Liver (tissue), 9 donors: ENCODE data around the gene GABBR2. TPM values are rescaled to one million over a fixed set of nuclear protein-coding genes. Genes with fewer than 3 reads are reported as not detected.
A peak's percentile ranks its signal among the peaks of the same experiment; 100 is the strongest.

Source experiments
- DNase-seq: peaks from one replicate; pipeline ENCODE4 v3.0.0-alpha.2; 2017; ENCODE audit warnings: low spot score
- H3K27ac ChIP-seq, 2 donors: one replicate each; pipeline ENCODE4 v1.7.0; 2013; ENCODE audit warnings: inconsistent platforms in 2 of 2, low read length in 2 of 2, control low read depth in 1 of 2, low read depth in 1 of 2, mild to moderate bottlenecking in 1 of 2
- H3K27me3 ChIP-seq, 4 donors: one replicate each; pipeline versions ENCODE4 v1.6.1 to v1.7.0; 2013; ENCODE audit warnings: low read length in 3 of 4, inconsistent platforms in 1 of 4, mild to moderate bottlenecking in 1 of 4, moderate library complexity in 1 of 4; ENCODE audit not compliant: control insufficient read depth in 4 of 4, insufficient read depth in 4 of 4
- H3K36me3 ChIP-seq, 4 donors: one replicate each; pipeline versions ENCODE4 v1.6.1 to v1.7.0; 2013; ENCODE audit warnings: low read length in 3 of 4, mild to moderate bottlenecking in 3 of 4, low read depth in 1 of 4, moderate library complexity in 1 of 4; ENCODE audit not compliant: control insufficient read depth in 4 of 4, insufficient read depth in 3 of 4
- H3K4me1 ChIP-seq, 4 donors: one replicate each; pipeline versions ENCODE4 v1.6.1 to v1.7.0; 2013; ENCODE audit warnings: low read length in 3 of 4, mild to moderate bottlenecking in 3 of 4, moderate library complexity in 1 of 4; ENCODE audit not compliant: control insufficient read depth in 4 of 4, insufficient read depth in 4 of 4
- H3K4me3 ChIP-seq, 3 donors: one replicate each; pipeline versions ENCODE4 v1.6.1 to v1.7.0; 2013; ENCODE audit warnings: low read length in 3 of 3, control low read depth in 1 of 3, low read depth in 1 of 3, mild to moderate bottlenecking in 1 of 3
- H3K9ac ChIP-seq, 2 donors: one replicate each; pipeline ENCODE4 v1.7.0; 2013; ENCODE audit warnings: low read length in 2 of 2, mild to moderate bottlenecking in 2 of 2, moderate library complexity in 2 of 2, control low read depth in 1 of 2, low read depth in 1 of 2
- H3K9me3 ChIP-seq, 4 donors: one replicate each; pipeline versions ENCODE4 v1.6.1 to v1.7.0; 2013; ENCODE audit warnings: low read length in 3 of 4; ENCODE audit not compliant: control insufficient read depth in 4 of 4
- EGR1 ChIP-seq, 2 donors: IDR thresholded peaks; 2 replicates each; pipeline ENCODE4 v1.6.1; 2016 to 2018; ENCODE audit warnings: antibody characterized with exemption in 2 of 2, low read depth in 2 of 2
- FOXA1 ChIP-seq: IDR thresholded peaks from 2 replicates; pipeline ENCODE4 v1.6.1; 2016; ENCODE audit warnings: antibody characterized with exemption
- FOXA2 ChIP-seq: IDR thresholded peaks from 2 replicates; pipeline ENCODE4 v1.6.1; 2016; ENCODE audit warnings: antibody characterized with exemption
- GABPA ChIP-seq, 2 donors: IDR thresholded peaks in 1 of 2; conservative IDR thresholded peaks in 1 of 2; 2 replicates each; pipeline ENCODE4 v1.6.1; 2016; ENCODE audit warnings: antibody characterized with exemption in 2 of 2, mild to moderate bottlenecking in 1 of 2, moderate library complexity in 1 of 2
- HNF4A ChIP-seq, 2 donors: conservative IDR thresholded peaks; 2 replicates each; pipeline ENCODE4 v1.6.1; 2016; ENCODE audit warnings: antibody characterized with exemption in 2 of 2, mild to moderate bottlenecking in 2 of 2
- HNF4G ChIP-seq: IDR thresholded peaks from 2 replicates; pipeline ENCODE4 v1.6.1; 2016; ENCODE audit warnings: antibody characterized with exemption
- JUND ChIP-seq, 2 donors: IDR thresholded peaks; 2 replicates each; pipeline ENCODE4 v1.6.1; 2016; ENCODE audit warnings: antibody characterized with exemption in 2 of 2
- MAX ChIP-seq: IDR thresholded peaks from 2 replicates; pipeline ENCODE4 v1.6.1; 2016; ENCODE audit warnings: antibody characterized with exemption
- NR2F2 ChIP-seq: IDR thresholded peaks from 2 replicates; pipeline ENCODE4 v1.6.1; 2016; ENCODE audit warnings: antibody characterized with exemption
- RAD21 ChIP-seq, 2 donors: IDR thresholded peaks; 2 replicates each; pipeline ENCODE4 v1.6.1; 2016; ENCODE audit warnings: antibody characterized with exemption in 2 of 2, mild to moderate bottlenecking in 2 of 2
- RXRA ChIP-seq, 2 donors: IDR thresholded peaks; 2 replicates each; pipeline ENCODE4 v1.6.1; 2017 to 2018; ENCODE audit warnings: antibody characterized with exemption in 2 of 2, mild to moderate bottlenecking in 1 of 2
- SP1 ChIP-seq: IDR thresholded peaks from 2 replicates; pipeline ENCODE4 v1.6.1; 2018; ENCODE audit warnings: antibody characterized with exemption, mild to moderate bottlenecking
- TAF1 ChIP-seq: conservative IDR thresholded peaks from 2 replicates; pipeline ENCODE4 v1.6.1; 2016; ENCODE audit warnings: antibody characterized with exemption, mild to moderate bottlenecking
- ZBTB33 ChIP-seq: IDR thresholded peaks from 2 replicates; pipeline ENCODE4 v1.6.1; 2016; ENCODE audit warnings: antibody characterized with exemption
- WGBS: extraction: QIAGEN DNeasy Blood & Tissue Kit; methylation state at CpG from one replicate; pipeline ENCODE4 v1.1.7; 2013; 5-methylcytosine and 5-hydroxymethylcytosine counted together
- polyA plus RNA-seq, 2 donors: library from polyadenylated mRNA; stranded (reverse) in 1 of 2; unstranded in 1 of 2; fragments of 200-250 nt in 1 of 2; fragments of >200 nt in 1 of 2; fragmentation: Nextera tagmentation in 1 of 2; extraction: Ambion mirVana in 1 of 2; gene quantifications; one replicate each; pipeline versions ENCODE4 v1.2.1 to v1.2.3, GENCODE V29; 2013 to 2015
- total RNA-seq, 2 donors: library from RNA; depleted of rRNA; stranded (reverse); fragments of >200 nt; gene quantifications; one replicate each; pipeline ENCODE4 v1.2.3, GENCODE V29; 2014
- TF ChIP-seq, protein P1 (sequence below): IDR thresholded peaks from 2 replicates; pipeline ENCODE4 v1.6.1; 2016; ENCODE audit warnings: antibody characterized with exemption
- donor health status: healthy.
- donor health status: healthy.
- donor health status: healthy.
- donor health status: healthy.
- donor health status: healthy.

Gene GABBR2
- total and polyA plus RNA-seq, 4 donors: 0.03 to 0.23 (median 0.08) TPM; not detected in 1

DNA sequence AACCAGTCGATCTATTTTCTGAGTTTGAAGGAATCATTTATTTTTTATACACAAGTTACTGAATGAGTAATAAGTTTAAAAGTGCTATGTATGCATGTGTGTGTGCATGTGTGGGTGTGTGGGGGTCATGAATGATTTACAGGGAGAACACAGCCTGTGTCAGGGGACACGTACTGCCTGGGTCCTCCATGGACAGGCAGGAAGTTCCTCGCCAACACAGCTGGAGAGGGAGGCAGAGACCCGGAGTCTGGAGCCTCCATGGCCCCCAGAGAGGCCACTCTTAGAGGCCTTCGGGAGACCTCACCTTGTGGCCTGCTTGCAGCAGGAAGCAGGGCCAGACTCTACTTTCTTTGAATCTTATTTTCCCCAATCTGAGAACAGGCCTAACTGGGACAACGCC, 144.7 kb downstream of the GABBR2 start (continued):
- TF ChIP-seq ZBTB33 (no peak), EGR1 (IDR thresholded peaks at IDR 0.05; ENCODE audit: low read depth in 2 of 2) (no peak), GABPA (IDR thresholded peaks at IDR 0.05 in 1 of 2, conservative IDR thresholded peaks at IDR 0.05 in 1 of 2) (no peak), RAD21 (IDR thresholded peaks at IDR 0.05) (no peak), NR2F2 (no peak), HNF4A (conservative IDR thresholded peaks at IDR 0.05) (no peak), JUND (IDR thresholded peaks at IDR 0.05) (no peak)
- TF ChIP-seq, protein P1, sequence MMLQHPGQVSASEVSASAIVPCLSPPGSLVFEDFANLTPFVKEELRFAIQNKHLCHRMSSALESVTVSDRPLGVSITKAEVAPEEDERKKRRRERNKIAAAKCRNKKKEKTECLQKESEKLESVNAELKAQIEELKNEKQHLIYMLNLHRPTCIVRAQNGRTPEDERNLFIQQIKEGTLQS: no peak

DNA sequence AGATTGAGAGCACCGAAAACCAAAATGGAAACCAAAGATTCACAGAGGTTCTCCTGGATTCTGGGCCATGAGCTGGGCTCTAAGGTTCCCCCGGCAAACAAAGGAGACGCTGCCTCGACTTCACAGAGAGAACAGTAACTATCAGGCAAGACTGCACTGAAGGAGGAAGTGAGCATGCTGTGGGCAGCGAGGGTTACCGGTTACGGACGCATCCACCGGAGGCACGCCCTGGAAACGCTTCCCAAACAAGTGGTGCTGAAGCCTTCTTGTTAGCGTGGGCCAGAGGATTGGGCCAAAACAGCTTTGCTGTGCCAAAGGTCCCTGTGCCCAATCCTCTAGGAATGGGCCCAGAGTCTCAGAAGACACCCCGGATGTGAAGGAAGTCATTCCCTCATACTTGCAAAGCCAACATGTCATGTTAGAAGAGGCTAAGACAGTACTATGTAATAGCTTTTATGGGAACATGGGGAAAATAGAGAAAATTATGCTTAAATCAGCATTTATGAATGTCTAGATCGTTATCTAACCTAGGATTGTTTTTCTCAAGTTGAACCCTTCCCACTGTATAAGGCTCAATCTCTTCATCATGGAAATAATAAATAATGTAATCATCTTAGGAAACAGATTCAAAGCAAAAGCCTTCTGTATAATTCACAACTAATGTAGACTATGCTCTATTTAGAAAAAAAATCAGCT, 145.4 kb downstream of the GABBR2 start:
- no peaks in the 10 kb centered on the region for H3K27me3 ChIP-seq
- no peaks in the 10 kb centered on the region for H3K9me3 ChIP-seq
- no peak overlapping the region for H3K9ac ChIP-seq
- no peak for TF ChIP-seq JUND (IDR thresholded peaks at IDR 0.05)
- TF ChIP-seq EGR1 (IDR thresholded peaks at IDR 0.05; ENCODE audit: low read depth in 2 of 2): no peak
- no peak for TF ChIP-seq NR2F2
- no peak for TF ChIP-seq HNF4A (conservative IDR thresholded peaks at IDR 0.05)
- TF ChIP-seq SP1: no peak
- TF ChIP-seq RXRA (IDR thresholded peaks at IDR 0.05): no peak
- no peak for TF ChIP-seq RAD21 (IDR thresholded peaks at IDR 0.05)
- no peak for TF ChIP-seq ZBTB33
- no peak for TF ChIP-seq FOXA1
- no peak for TF ChIP-seq MAX
- TF ChIP-seq HNF4G: no peak
- no peak for TF ChIP-seq TAF1
- no peak for TF ChIP-seq GABPA (IDR thresholded peaks at IDR 0.05 in 1 of 2, conservative IDR thresholded peaks at IDR 0.05 in 1 of 2)
- DNase-seq: peak; percentile 14
- 95% methylated on average over 14 of the region's 14 CpGs for WGBS
- no peak overlapping the region for H3K4me3 ChIP-seq
- no peak overlapping the region for H3K27ac ChIP-seq
- no peaks in the 10 kb centered on the region for H3K36me3 ChIP-seq
- peaks cover 0 to 9% (median 5%) of the 10 kb centered on the region in 4 donors for H3K4me1 ChIP-seq

GRCh38 chr9:98559561-98559960, 149.2 kb downstream of the GABBR2 start:
- Histone ChIP-seq H3K9ac (no peak overlapping the region), H3K27me3 (no peaks in the 10 kb centered on the region), H3K27ac (no peak overlapping the region), H3K4me3 (no peak overlapping the region), H3K4me1 (peaks cover 0 to 10% (median 5%) of the 10 kb centered on the region in 4 donors), H3K36me3 (no peaks in the 10 kb centered on the region), H3K9me3 (no peaks in the 10 kb centered on the region)
- DNase-seq: no peak
- TF ChIP-seq HNF4A (conservative IDR thresholded peaks at IDR 0.05) (peak in 1 of 2 donors; percentile 5), FOXA2 (no peak), RXRA (IDR thresholded peaks at IDR 0.05) (peak; percentile 7 to 13)
